ENCODE results near the gene SHISA9.

The SHISA9 gene

GRCh38 chr16:13203725-13204124 lies 302.3 kb downstream of the SHISA9 start:
- DNase-seq: no peak

GRCh38 chr16:13205352-13205751 lies 304.0 kb downstream of the SHISA9 start:
- no peak for DNase-seq

GRCh38 chr16:13206606-13207005 lies 305.2 kb downstream of the SHISA9 start:
- DNase-seq: no peak

- no peak for DNase-seq
Observed at GRCh38 chr16:13207151-13207550, 305.8 kb downstream of the SHISA9 start.

- no peak for DNase-seq
Observed at GRCh38 chr16:13223666-13224065, 322.3 kb downstream of the SHISA9 start.

- DNase-seq: no peak
Observed at GRCh38 chr16:13229039-13229438, 327.6 kb downstream of the SHISA9 start.

GRCh38 chr16:13231365-13231764 lies 330.0 kb downstream of the SHISA9 start:
- DNase-seq: no peak

- no peak for DNase-seq
Observed at GRCh38 chr16:13234999-13235398, 333.6 kb downstream of the SHISA9 start.

GRCh38 chr16:13236308-13236707 lies 334.9 kb downstream of the SHISA9 start:
- no peak for DNase-seq

- no peak for DNase-seq
Observed at GRCh38 chr16:13238182-13238581, 336.8 kb downstream of the SHISA9 start.

- DNase-seq: no peak
Observed at GRCh38 chr16:13242201-13242600, 340.8 kb downstream of the SHISA9 start.

GRCh38 chr16:13244770-13245169 lies 343.4 kb downstream of the SHISA9 start:
- DNase-seq: no peak

- no peak for DNase-seq
Observed at GRCh38 chr16:13245713-13246377, 344.4 kb downstream of the SHISA9 start.

GRCh38 chr16:13254998-13255614 lies 353.7 kb downstream of the SHISA9 start:
- DNase-seq: no peak

- no peak for DNase-seq
Observed at GRCh38 chr16:13262270-13263090, 361.1 kb downstream of the SHISA9 start.

GRCh38 chr16:13264749-13265552 lies 363.6 kb downstream of the SHISA9 start:
- DNase-seq: no peak

GRCh38 chr16:13269359-13269758 lies 368.0 kb downstream of the SHISA9 start:
- no peak for DNase-seq

GRCh38 chr16:13269905-13270528 lies 368.6 kb downstream of the SHISA9 start:
- DNase-seq: no peak

GRCh38 chr16:13270602-13271001 lies 369.2 kb downstream of the SHISA9 start:
- DNase-seq: no peak

- DNase-seq: no peak
Observed at GRCh38 chr16:13289515-13289914, 388.1 kb downstream of the SHISA9 start.
